Measurements from ENCODE around the gene LCK.

- TF ChIP-seq CTCF (conservative IDR thresholded peaks at IDR 0.05 in 1 of 2, IDR thresholded peaks at IDR 0.05 in 1 of 2; ENCODE audit: low read depth in 1 of 2, low read length in 2 of 2) (no peak), EZH2 (IDR thresholded peaks at IDR 0.05; ENCODE audit: low read length, missing control alignments) (no peak)
These were observed 18.3 kb upstream of the LCK start for GRCh38 chr1:32232558-32233304.

Measured in fibroblast of lung (primary cell).